Activated T-helper 1 cell treated with anti-CD3 and anti-CD28 coated beads, Interleukin-2, amount 50 U/mL, for 16 hours (primary cell): ENCODE data around the gene MIER2.
A peak's percentile ranks its signal among the peaks of the same experiment; 100 is the strongest.

Experiments used
- DNase-seq, 2 donors: peaks; one replicate each; pipeline ENCODE4 v3.0.0-alpha.2; 2020; ENCODE audit warnings: low read depth in 1 of 2, low spot score in 1 of 2

MIER2 gene

DNA sequence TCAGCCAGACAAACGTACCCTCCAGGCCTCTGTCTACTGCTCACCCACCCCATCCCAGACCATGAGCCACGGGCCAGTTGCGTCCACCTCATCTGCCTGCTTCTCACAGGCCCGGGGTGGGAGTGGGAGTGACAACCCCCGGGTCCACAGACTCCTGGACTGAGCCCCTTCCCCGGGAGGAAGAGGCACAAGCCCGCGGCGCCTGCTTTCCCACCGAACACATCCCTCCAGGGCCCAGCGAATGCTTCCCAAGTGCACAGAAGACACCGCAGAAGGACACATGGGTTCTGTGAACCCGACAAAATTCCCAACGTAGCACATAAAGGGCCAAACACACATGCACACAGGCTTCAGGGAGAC, 35.4 kb downstream of the MIER2 start:
- no peak for DNase-seq

DNA sequence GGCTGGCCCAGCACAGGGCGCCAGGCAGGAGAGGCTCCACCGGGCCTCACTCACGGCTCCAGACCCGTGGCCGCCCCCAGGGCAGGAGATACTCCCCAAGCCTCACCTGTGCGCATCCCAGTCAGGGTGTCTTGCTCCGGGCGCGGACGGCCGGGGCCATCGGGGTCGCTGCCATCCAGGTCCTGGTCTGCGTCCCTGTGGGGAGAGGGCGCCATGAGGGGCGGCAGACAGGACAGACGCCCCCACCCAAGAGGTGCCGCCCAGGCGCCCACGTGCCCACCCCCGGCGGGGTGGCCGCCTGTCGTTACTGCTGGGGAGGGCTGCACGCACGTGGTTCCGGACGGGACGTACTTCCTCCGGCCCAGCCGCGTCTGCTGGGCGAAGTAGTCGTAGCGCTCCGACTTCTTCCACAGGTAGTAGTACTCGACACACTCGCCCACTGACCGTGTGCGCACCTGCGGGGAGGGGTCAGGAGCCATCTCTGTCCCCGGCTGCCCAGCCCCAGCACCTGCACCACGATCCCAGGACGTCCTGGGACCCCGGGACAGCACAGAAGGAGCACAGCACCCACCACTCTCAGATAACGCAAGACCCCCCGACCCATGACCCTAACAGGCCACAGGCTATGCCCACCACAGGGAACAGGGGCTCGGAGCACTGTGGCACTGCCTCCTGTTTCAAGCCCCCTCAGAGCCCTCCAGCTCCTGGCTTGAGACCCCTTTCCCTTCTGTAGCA, 36.0 kb downstream of the MIER2 start:
- no peak for DNase-seq

DNA sequence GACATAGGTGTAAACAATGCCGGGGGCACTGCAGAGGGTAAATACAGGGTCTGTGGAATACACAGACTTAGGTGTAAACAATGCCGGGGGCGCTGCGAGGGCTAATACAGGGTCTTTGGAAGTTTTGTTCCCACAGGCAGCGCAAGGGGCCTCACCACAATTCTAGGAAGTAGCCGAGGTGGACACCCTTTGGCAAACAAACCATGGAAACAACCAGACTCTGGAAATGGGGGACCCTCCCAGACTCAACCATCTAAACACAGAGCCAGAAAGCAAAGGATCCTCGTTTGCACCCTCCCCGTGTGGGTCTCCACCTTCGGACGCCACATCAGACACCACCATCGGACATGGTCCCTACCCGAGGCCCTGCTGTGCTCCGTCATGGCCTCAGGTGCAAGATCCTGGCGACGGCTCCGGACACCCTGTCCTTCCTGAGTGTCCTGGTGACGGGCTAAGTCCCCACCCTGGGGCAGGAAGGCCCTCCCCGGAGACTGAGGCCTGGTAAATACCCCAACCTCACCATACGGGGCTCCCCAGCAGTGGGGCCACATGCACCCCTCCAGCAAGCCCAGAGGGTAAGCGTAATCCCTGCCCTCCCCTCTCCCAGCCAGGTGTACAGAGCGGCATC, 36.7 kb downstream of the MIER2 start:
- no peak for DNase-seq

DNA sequence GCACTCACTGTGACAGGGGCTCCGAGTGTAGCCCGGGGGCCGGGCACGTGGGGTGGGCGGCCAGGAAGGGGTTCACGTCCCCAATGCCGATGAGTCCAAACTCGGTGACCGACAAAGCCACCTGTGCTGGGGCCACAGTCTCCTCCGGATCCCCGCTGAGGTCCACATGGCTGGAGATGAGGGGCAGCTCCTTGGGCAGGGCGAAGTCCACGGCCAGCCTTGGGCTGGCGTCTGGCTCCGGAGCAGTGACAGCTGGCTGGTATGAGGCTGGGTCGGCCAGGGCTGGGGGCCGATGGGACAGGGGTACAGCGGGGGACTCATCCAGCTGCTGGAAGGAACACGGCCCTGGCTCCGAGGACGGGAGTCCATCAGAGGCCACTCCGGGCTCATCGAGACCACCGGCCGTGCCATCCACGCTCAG, 37.5 kb downstream of the MIER2 start:
- DNase-seq = no peak

DNA sequence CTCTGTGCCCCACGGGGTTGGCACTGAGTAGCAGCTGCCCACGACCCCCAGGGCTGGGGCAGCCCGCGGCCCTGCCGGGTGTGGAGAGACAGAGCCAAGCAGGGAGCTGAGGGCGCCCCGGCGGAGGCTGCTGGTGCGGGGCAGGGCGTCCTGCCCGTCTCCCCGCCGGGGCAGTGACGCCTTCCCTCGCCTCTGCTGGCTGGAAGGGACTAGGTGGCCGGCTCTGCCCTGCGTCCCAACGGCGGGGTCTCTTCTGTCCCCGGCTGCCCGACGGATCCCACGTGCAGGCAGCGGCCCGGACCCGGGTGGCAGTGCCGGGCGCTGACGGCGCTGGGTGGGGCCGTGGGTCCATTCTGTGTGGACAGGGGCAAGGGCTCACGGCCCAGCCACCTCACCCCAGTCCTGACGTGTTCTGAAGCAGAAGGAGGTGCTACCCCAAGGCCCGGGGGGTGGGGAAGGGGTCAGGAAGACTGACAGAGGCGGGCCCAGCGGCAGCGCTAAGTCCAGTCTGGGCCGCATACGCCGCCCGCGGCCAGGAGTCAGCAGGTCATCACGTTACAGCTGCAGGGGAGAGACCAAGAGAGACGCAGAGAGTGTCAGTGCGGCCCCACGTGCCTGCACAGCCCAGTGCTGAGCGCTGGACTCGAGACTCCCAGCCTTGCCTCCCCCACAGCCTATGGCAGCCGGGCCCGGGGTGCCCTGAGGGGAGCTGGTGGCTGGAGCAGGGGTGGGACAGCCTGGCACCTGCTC, 38.3 kb downstream of the MIER2 start:
- no peak for DNase-seq

DNA sequence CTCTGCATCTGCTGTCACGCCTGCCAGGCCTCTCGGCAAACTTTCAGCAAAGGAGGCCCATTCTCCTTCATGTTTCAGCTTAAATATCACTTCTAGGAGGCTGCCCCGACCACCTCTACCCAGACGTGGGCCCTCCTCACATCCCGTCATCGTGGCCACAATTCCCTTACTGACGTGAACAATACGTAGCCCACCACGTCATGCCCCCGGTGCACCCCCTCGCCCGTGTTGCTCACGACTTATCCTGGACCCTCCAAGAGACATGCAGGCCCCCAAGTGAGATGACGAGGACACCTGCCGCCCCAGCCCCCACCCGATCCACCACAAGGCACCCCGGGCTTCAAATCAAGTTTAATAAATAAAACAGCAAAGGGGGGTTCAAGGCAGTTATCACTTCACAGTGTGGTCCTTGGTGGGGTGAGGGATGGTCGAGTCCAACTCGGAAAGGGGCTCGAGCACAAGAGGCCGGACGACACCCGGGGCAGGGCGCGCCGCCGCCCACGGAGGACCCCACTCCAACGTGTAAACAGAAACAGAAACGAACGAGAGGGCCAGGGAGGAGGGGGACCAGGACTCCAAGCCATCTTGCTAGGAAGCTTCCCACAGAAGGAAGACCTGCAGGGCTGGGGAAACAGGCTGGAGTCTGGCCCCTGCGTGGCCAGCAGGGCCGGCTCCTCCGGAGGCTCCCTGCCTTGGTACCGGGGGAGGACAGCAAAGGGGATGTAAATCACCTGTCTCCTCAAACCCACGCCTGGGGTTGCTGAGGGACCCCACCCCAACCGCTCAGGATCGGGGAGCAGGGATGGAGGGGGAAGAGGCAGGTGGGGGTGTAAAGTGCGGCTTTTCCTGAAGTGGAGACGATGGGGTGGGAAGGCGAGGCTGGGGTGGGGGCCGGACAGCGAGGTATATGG, 39.1 kb downstream of the MIER2 start:
- no peak for DNase-seq

DNA sequence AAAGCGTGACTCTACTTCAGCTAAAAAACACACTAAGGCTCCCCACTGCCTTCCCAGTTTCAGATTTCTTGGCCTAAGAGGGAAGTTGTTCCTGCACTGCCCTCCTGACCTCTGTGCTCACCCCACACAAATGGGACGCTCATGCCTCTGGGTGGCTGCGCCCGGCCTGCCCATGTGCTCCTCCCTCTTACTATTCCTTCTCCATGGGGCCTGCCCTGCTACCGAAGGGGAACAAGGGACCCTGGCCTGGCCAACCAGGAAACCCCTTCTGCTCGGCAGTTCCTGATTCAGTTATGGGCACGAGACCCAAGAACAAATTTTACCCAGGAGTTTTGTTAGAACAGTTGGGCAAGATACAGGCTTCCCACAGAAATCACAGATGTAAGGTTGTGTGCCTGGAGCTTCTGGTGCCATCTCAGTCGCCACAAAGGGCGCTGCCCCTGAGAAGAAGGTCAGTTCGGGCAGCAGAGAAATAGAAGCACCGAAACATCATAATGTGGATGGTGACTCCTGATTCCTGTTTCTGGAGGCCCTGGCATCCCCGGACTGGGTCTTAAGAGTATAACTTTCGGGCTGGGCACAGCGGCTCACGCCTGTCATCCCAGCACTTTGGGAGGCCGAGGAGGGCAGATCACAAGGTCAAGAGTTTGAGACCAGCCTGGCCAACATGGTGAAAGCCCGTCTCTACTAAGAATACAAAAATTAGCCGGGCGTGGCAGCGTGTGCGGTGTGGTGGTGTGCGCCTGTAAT, 47.9 kb downstream of the MIER2 start:
- DNase-seq = no peak

DNA sequence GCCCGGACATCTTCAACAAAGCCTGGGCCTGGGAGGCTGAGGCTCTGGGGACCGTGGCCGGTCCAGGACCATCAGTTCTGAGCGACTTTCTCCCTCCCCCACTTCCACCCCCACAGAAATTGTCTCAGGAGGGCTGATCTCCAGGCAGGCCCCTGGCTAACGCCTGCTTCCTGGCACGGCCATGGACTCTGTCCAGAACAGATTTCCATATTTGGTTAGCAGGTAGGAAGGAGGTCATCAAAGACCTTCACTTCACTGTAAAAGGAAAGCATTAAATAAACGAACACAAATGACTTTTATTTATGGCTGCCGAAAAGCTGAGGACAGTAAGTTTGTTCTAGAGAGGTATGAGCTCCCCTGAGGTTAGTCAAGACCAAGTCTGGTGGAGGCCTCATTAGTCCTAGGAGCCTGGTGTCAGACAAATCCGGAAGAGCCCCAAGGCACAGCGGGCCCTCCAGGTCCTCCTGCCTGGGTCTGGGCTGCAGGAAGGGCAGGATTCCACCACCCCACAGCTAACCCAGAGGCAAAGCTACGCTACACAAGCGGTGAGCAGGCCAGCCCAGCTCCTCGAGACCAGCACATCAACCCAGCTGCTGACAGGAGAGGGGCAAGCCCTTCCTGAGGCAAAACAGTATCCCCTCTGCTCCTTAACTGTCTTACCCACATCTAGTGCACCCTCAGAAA, 48.8 kb downstream of the MIER2 start:
- no peak for DNase-seq

DNA sequence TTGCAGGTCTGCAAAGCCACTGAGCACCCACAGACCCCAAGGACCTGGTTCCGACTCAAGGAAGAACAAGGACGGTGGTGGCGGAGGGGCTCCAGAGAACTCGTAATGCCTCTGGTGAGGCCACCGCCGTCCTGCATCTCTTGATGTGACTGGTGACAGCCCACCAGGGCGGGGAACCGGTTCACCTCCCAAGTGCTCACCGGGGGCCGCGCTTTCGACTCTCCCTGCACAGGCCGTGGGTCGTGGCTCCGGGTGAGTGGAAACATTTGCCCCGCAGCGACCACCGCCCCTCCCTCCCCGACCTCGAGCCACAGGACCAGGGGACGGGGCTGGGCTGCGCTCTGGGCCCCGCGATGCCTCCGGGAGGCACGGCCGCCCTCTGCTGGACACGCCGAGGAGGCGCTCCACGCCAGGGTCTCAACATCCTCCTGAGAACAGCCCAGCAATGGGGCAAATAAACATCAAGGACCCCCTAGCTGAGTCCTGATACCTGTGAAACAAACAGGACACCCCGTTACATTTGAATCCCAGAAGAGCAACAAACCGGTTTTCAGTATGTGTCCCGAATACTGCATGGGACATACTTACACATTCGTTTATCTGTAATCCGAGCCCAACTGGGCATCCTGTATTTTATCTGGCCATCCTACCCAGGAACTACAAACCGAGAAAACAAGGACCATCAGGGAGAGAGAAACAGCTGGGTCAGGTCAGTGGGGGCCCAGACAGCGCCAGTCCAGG, 49.5 kb downstream of the MIER2 start:
- peak; percentile 21 to 23 for DNase-seq

DNA sequence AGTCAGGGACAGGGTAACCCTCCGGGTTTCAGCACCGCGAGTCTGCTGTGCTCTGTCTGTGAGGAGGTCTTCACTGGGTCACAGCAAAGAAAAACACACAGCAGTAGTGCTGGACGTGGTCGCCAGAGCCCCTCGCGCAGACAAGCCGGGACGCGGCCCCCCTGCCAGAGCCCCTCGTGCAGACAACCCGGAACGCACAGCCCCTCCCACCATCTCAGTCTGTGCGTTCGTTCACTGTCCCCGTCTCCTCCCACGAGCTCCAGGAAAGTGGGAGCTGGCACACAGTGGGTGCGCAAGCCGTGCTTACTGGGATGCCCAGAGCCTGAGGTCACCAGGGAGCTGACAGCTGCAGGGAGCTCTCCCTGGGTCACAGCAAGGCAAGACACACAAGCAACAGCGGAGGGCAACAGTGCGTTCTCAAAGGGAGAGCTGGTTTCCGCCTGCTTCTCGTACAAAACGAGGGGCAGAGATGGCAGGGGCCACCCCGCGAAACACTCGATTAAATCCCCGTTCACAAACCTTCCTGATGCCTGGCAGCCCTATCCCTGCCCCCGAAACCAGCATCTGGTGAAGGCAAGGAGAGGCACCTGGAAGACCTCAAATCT, 50.2 kb downstream of the MIER2 start:
- no peak for DNase-seq

DNA sequence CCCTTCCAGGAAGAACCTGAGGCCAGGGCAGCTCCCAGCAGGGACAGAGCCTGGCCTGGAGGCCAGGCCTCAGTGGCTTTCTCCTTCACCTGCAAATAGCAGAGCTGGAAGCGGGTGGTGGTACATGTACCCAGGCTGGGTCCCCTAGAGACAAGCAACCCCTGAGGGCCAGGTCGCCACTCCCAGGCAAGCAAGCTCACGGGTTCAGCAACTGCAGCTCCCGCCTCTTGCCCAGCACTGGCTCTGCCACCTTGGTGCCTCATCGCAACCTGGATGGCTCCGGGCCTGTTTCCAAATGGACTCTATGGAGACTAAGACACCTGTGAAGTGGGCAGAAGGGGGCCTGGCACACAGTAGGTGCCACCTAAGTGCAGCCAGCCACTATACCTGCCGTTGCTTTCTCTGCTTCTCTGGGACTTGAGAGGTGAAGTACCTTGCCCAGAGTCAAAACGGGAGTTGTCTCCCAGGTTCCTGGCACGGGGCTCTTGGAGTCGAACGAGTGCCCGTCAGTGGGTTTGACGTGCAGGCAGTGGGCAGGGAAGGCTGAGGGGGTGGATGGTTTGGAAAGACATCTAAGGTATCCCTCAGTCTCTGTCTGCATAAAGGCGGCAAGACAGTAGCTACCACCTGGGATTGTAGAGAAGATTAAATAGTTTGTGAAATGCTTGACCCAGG, 51.0 kb downstream of the MIER2 start:
- DNase-seq = no peak

DNA sequence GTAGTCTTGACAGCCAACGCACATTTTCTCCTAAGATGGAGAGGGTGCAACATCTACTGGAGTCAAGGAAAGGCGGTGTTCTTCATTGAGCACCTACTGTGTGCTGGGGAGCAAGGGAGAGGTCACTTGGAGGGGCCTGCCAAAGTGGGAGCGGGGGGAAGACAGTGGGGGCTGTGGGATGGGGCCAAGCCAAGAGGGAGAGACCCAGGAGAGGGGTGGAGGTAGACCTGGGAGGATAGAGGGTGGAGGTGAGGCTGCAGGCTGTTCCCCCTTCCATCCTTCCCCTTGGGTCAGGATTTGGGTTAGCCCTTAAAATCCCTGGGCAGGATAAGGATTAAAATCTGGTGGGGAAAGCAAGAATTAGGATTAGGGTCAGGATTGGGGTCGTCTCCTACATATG, 51.6 kb downstream of the MIER2 start:
- DNase-seq = no peak

DNA sequence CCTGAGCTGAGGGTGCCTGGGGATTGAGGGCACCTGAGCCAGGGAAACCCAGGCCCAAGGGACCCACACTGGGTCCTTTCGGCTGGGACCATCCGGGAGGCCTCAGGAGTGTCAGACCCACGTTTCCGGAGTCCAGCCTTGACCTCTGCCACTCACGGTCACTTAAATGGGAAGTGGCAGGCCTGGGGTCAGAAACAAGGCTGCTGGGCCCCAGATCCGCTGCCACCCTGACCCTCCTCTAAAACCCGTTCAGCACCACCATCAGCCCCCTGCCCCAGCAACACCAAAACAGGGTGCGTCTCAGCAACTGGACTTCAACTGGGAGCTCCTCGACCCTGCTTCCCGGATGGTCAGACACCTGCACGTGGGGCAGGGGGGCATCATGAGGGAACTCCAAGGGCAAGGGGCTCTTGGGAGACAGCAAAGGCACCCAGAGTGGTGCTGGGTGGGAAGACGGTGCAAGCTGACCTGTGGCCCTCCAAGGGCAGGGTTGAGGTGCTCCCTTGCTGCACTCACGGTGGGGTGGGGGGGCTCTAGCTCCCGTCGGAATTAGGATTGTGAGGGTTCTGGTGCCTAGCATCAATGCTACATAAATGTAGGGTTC, 52.2 kb downstream of the MIER2 start:
- no peak for DNase-seq

DNA sequence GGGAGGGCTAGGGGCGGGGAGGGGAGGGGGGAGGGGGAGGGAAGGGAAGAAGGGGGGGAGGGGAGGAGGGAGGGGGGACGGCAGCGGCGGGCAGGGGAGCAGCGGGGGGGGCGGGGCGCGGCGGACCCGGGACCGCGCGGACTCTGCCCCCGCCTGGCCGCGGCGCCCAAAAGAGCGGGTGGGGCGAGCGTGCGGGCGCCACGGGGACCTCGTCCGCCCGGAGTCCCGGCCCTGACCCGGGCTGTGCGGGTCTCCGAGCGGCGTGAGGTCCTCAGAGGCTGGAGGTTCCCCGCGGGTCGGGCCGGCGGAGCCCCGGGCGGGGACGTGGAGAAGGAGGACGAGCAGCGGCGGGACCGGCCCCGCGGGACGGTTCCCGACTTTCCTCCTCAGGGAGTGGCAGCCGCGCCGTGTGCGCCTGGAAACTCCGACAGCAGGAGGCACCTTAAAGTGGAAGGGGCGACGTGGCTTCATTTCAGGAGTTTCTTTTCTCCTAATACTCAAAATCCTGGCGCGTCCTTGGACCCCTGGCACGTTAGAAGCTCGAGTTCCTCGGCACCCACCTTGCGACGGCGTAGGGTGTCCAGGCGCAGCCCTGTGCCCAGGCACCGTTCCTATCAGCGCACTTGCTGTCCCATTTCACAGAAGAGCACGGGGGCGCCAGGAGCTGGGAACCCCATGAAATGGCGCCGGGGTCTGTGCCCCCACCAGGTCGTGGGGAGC, 52.9 kb downstream of the MIER2 start:
- no peak for DNase-seq

DNA sequence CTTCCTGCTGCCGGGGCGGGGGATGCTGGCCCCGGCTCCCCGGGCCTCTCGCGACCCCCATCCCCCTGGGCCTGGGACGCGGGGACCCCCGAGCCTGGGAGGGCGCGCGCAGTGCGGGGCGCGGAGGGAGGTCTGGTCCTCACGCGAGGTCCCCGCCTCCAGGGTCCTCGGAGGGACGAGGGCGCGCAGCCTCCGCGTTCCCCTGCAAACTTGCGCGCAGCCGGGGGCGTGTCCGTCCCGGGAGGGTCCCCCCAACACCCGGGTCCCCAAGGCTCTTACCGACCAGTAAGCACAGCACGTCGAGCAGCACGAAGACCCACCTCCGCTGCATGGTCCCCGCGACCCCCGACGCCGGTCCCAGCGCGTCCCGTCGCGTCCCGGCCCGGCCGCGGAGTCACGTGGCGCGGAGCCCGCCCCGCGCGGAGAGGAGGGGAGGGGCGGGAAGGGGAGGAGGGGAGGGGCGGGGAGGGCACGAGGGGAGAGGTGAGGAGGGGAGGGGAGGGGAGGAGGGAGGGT, 53.5 kb downstream of the MIER2 start, which contains the start of gene PLPP2:
Gene PLPP2 (minus strand): TSS at position 398 of the 516 bp plus-strand sequence. CDS start 67 bp downstream, at position 331.
- DNase-seq = no peak

DNA sequence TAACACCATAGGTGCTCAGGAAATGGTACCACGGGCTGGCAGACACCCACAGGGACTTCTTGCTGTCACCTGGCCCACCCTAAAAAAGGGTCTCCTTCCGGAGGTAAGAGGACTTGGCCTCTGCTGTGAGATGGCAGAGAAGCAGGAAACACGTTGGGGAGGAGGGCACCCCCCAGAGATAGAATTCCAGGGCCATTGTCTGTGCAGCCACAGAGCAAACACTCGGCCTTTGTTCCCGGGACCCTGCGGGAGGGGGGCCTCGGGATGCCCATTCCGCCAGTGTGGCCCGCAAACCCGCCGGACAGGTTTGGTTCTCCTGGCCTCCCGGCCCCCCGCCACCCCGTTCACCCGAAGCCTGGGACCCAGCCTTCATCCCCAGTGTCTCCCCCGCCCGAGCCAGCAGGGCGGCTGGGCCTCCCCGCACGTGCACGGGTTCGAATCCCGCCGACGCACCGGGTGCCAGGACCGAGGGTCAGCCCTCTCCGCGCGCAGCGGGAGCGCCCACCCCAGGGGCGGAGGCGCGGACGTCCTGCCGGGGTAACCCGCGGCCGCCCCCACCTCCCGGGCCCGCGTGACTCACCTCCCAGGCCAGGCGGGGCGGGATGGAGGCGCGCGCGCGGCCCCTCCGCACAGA, 54.1 kb downstream of the MIER2 start:
- no peak for DNase-seq
